ENCODE results near the gene C18orf54.

Gene C18orf54

DNA sequence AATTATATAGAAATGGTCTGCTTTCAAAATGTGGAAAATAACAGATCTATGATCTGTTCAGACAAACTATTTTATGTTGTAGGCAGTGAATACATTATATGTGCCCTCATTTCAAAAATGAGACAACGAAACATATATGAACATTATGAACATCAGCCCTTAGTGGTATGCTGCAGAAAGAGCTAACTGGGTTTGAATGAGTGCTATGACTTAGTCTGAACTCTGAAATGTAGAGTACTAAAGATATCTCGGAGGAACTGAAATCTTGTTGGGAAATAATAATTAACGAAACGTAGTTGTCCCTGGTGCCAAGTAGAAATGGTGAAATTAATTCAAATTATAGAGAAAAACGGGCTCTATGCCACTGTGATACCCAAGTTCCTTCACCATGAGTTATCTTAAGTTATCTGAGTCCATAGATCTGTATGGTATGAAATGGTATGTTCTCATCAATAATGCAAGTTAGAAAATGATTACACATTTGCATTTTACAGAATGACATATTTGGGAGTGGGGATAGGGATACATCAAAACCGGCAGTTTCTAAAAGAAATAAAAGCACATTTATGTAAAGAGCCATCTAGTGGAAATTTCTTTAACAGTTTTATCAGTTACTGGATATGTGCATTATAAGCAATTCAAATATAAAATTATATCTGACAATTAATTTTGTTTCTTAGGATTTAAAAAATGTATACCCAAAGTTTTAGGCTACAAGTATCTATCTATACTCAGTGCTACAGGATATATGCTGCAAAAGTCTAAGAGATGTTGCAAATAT lies 26.7 kb upstream of the C18orf54 start:
- TF ChIP-seq, protein P1, sequence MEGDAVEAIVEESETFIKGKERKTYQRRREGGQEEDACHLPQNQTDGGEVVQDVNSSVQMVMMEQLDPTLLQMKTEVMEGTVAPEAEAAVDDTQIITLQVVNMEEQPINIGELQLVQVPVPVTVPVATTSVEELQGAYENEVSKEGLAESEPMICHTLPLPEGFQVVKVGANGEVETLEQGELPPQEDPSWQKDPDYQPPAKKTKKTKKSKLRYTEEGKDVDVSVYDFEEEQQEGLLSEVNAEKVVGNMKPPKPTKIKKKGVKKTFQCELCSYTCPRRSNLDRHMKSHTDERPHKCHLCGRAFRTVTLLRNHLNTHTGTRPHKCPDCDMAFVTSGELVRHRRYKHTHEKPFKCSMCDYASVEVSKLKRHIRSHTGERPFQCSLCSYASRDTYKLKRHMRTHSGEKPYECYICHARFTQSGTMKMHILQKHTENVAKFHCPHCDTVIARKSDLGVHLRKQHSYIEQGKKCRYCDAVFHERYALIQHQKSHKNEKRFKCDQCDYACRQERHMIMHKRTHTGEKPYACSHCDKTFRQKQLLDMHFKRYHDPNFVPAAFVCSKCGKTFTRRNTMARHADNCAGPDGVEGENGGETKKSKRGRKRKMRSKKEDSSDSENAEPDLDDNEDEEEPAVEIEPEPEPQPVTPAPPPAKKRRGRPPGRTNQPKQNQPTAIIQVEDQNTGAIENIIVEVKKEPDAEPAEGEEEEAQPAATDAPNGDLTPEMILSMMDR (IDR thresholded peaks at IDR 0.05; ENCODE audit: low read depth, low read length) = peak; percentile 2
- DNase-seq (ENCODE audit: low read depth in 2 of 2) = no peak
- H3K4me3 ChIP-seq (replicated peaks in 1 of 2; ENCODE audit: low read depth in 2 of 2, low read length in 2 of 2) = no peak overlapping the region

DNA sequence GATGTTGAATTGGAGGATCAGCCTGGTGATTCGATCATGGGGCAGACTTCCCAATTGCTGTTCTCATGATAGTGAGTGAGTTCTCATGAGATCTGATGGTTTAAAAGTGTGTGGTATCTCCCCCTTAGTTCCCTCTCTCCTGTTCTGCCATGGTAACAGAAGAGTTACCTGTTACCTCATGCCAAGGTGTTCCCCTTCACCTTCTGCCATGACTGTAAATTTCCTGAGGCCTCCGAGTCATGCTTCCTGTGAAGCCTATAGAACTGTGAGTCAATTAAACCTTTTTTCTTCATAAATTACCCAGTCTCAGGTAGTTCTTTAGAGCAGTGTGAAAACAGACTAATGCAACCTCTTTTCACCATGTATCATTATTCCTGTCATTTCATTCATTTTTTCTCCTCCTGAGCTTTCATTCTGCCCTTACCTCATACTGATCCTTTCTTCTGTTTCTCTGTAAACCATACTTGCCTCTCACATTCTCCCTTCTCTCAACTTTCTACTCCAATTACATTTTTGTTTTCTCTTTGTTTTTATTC lies 22.0 kb upstream of the C18orf54 start:
- TF ChIP-seq, protein P1 (IDR thresholded peaks at IDR 0.05; ENCODE audit: low read depth, low read length) = no peak
- no peak for DNase-seq (ENCODE audit: low read depth in 2 of 2)
- H3K4me3 ChIP-seq (replicated peaks in 1 of 2; ENCODE audit: low read depth in 2 of 2, low read length in 2 of 2) = no peak overlapping the region

GRCh38 chr18:54338230-54338629 lies 19.5 kb upstream of the C18orf54 start:
- TF ChIP-seq, protein P1 (IDR thresholded peaks at IDR 0.05; ENCODE audit: low read depth, low read length) = no peak
- H3K4me3 ChIP-seq (replicated peaks in 1 of 2; ENCODE audit: low read depth in 2 of 2, low read length in 2 of 2) = no peak overlapping the region
- no peak for DNase-seq (ENCODE audit: low read depth in 2 of 2)

GRCh38 chr18:54351186-54351585 lies 6.5 kb upstream of the C18orf54 start:
- DNase-seq (ENCODE audit: low read depth in 2 of 2) = no peak
- TF ChIP-seq, protein P1 (IDR thresholded peaks at IDR 0.05; ENCODE audit: low read depth, low read length) = no peak
- no peak overlapping the region for H3K4me3 ChIP-seq (replicated peaks in 1 of 2; ENCODE audit: low read depth in 2 of 2, low read length in 2 of 2)

DNA sequence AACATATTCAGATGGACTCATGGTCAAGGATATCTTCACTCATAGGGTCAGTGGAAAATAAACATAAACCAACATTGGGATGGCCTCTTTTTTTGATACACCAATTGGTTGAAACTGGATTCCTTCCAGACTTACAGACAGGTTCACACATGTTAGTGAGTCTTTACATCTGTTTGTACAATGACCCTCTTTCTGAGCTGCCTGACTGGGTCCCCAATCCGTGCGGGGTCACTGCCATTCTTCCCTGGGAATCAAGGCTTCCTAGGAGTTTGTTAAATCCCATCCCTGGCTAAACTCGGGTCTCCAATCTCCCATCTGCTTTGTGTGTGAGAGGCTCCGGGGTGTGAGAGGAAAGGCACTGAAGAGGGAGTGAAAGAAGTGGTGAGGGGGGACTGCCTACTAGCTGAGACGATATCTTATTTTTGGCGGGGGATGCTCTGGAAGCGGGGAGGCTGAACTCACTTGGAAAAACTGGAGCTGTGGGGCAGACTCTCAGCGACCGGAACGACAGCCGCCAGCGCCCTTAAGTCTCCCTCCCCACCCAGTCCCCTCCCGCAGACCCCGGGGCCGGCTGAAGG lies 535 bp upstream of the C18orf54 start:
- TF ChIP-seq, protein P1 (IDR thresholded peaks at IDR 0.05; ENCODE audit: low read depth, low read length) = no peak
- DNase-seq (ENCODE audit: low read depth in 2 of 2) = peak in 1 of 2 donors; percentile 2
- H3K4me3 ChIP-seq (replicated peaks in 1 of 2; ENCODE audit: low read depth in 2 of 2, low read length in 2 of 2) = peak overlapping the region; percentile 87 to 96

DNA sequence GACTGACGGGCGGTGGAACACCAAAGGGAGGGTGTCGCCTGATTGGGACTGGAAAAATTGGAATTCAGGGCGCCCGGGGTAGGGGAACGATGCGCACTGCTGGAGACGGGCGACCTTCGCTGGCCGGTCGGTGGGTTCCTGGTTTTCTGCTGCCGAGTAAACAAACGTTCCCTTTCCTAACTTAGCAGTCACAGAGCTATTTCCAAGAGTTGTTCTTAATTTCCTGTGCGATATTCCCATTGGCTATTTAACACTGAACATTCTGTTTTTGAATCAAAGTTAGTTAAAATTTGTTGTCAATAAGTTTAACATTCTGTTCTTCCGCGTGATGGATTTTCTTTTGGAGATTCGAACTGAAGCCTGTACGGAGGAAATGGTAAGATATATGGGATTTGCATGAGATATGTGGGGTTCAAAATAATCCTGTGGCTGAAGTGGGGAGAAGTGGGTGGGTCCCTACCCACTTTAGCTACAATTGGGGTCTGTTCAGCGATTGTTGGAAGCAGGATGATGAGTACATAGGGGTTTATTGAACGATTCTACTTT lies 862 bp downstream of the C18orf54 start:
- TF ChIP-seq, protein P1 (IDR thresholded peaks at IDR 0.05; ENCODE audit: low read depth, low read length) = no peak
- DNase-seq (ENCODE audit: low read depth in 2 of 2) = peak; percentile 29 to 44
- peak overlapping the region; percentile 87 to 96 for H3K4me3 ChIP-seq (replicated peaks in 1 of 2; ENCODE audit: low read depth in 2 of 2, low read length in 2 of 2)

All from cardiac fibroblast (primary cell).